CD4-positive, alpha-beta memory T cell (primary cell): ENCODE measurements around the gene DLGAP4. TPM values are rescaled to one million over a fixed set of nuclear protein-coding genes. Genes with fewer than 3 reads are reported as not detected.

Experiments used
- CTCF ChIA-PET: fragments of 350-600 bp; sonication (Branson Sonifier 250); formaldehyde crosslinking; loops from one replicate; lab custom pipeline; 2021; ENCODE audit warnings: inconsistent platforms; ENCODE audit not compliant: partially characterized antibody; lab: Charles Lee
- POLR2A ChIA-PET: fragments of 350-600 bp; sonication (Branson Sonifier 250); formaldehyde crosslinking; loops from one replicate; lab custom pipeline; 2021; ENCODE audit not compliant: partially characterized antibody; lab: Charles Lee
- DNase-seq, 5 donors: peaks; one replicate each; pipeline versions ENCODE4 v3.0.0 to v3.0.0-alpha.2; 2020 to 2022; ENCODE audit warnings: mixed read lengths in 1 of 5
- H3K27ac ChIP-seq: one replicate; pipeline ENCODE4 v1.7.0; 2013; ENCODE audit warnings: low read depth, low read length
- H3K27me3 ChIP-seq: 2 replicates; pipeline ENCODE4 v1.7.0; 2013; ENCODE audit warnings: mild to moderate bottlenecking, low read length, moderate library complexity; ENCODE audit not compliant: insufficient read depth
- H3K36me3 ChIP-seq: 2 replicates; pipeline ENCODE4 v1.7.0; 2013; ENCODE audit warnings: mild to moderate bottlenecking, low read length, moderate library complexity; ENCODE audit not compliant: insufficient read depth
- H3K4me1 ChIP-seq: 2 replicates; pipeline ENCODE4 v1.7.0; 2013; ENCODE audit warnings: mild to moderate bottlenecking, low read length, moderate library complexity; ENCODE audit not compliant: insufficient read depth
- H3K4me3 ChIP-seq, 2 donors: one replicate each; pipeline ENCODE4 v1.7.0; 2013; ENCODE audit warnings: low read length in 2 of 2, mild to moderate bottlenecking in 1 of 2
- H3K9me3 ChIP-seq, 2 donors: one replicate each; pipeline ENCODE4 v1.7.0; 2013; ENCODE audit warnings: low read length in 2 of 2, control low read depth in 1 of 2; ENCODE audit not compliant: control insufficient read depth in 1 of 2
- H3K27ac Mint-ChIP-seq, 7 donors: one replicate each; pipeline ENCODE4 v1.8.0; 2020 to 2021; ENCODE audit warnings: mixed read lengths in 7 of 7, mild to moderate bottlenecking in 6 of 7, inconsistent platforms in 3 of 7, moderate library complexity in 3 of 7
- H3K27me3 Mint-ChIP-seq, 2 donors: one replicate each; pipeline ENCODE4 v1.8.0; 2020 to 2021; ENCODE audit warnings: mixed read lengths in 2 of 2
- H3K36me3 Mint-ChIP-seq, 2 donors: one replicate each; pipeline ENCODE4 v1.8.0; 2020 to 2021; ENCODE audit warnings: mixed read lengths in 2 of 2, inconsistent platforms in 1 of 2, mild to moderate bottlenecking in 1 of 2
- H3K4me1 Mint-ChIP-seq, 4 donors: one replicate each; pipeline ENCODE4 v1.8.0; 2020 to 2021; ENCODE audit warnings: mixed read lengths in 4 of 4, mild to moderate bottlenecking in 1 of 4
- H3K4me3 Mint-ChIP-seq, 8 donors: one replicate each; pipeline ENCODE4 v1.8.0; 2020 to 2021; ENCODE audit warnings: mixed read lengths in 8 of 8, mild to moderate bottlenecking in 7 of 8, moderate library complexity in 6 of 8, inconsistent platforms in 3 of 8
- H3K9me3 Mint-ChIP-seq, 8 donors: one replicate each; pipeline ENCODE4 v1.8.0; 2020 to 2021; ENCODE audit warnings: mixed read lengths in 8 of 8, mild to moderate bottlenecking in 5 of 8, inconsistent platforms in 3 of 8, moderate library complexity in 1 of 8
- intact Hi-C: fragments of 100-400 bp; cut with micrococcal nuclease; formaldehyde crosslinking; loops from one replicate; pipeline ENCODE4 v1.15.1; 2023
- polyA plus RNA-seq, 2 donors: library from polyadenylated mRNA; unstranded; fragments of 300-500 nt; fragmentation: Illumina TruSeq; gene quantifications; one replicate each; pipeline ENCODE4 v1.2.3, GENCODE V29; 2021
- total RNA-seq, 2 experiments: library from RNA; stranded (reverse); gene quantifications; one replicate each; pipeline ENCODE4 v1.2.3, GENCODE V29; 2021

Gene DLGAP4
- total and polyA plus RNA-seq, 4 experiments from 2014 or later = 13.3 to 50.2 (median 31.0) TPM

GRCh38 chr20:36315545-36316351, 9.6 kb downstream of the DLGAP4 start:
- H3K4me1 ChIP-seq = no peaks in the 10 kb centered on the region
- H3K4me3 ChIP-seq = no peak overlapping the region
- peaks cover 6% of the 10 kb centered on the region for H3K27me3 ChIP-seq
- POLR2A ChIA-PET = interaction anchor here (0.6 kb wide), 1 partner anchor 211 kb away, joined by 3 read pairs; no protein-coding TSS in a partner anchor
- Mint-ChIP-seq H3K27ac (no peak overlapping the region), H3K27me3 (peaks cover 12 to 16% of the 10 kb centered on the region in 2 donors), H3K9me3 (no peaks in the 10 kb centered on the region), H3K4me1 (peaks cover 0 to 2% (median 0%) of the 10 kb centered on the region in 4 donors), H3K4me3 (no peak overlapping the region), H3K36me3 (no peaks in the 10 kb centered on the region)
- CTCF ChIA-PET = no interaction called here
- H3K27ac ChIP-seq = no peak overlapping the region
- no peaks in the 10 kb centered on the region for H3K36me3 ChIP-seq
- H3K9me3 ChIP-seq = no peaks in the 10 kb centered on the region
- intact Hi-C loops = no loop called here
- no peak for DNase-seq

- Mint-ChIP-seq H3K27ac (no peak overlapping the region), H3K4me1 (peaks cover 0 to 2% (median 0%) of the 10 kb centered on the region in 4 donors)
- intact Hi-C loops = no loop called here
Measured at GRCh38 chr20:36317675-36318074, 11.5 kb downstream of the DLGAP4 start.

GRCh38 chr20:36318166-36318565, 12.0 kb downstream of the DLGAP4 start:
- Mint-ChIP-seq H3K27me3 (peaks cover 5 to 19% of the 10 kb centered on the region in 2 donors), H3K27ac (no peak overlapping the region), H3K4me3 (no peak overlapping the region), H3K4me1 (peaks cover 0 to 2% (median 0%) of the 10 kb centered on the region in 4 donors), H3K9me3 (peaks cover 0 to 1% (median 0%) of the 10 kb centered on the region in 8 donors), H3K36me3 (no peaks in the 10 kb centered on the region)
- DNase-seq = no peak
- Histone ChIP-seq H3K36me3 (no peaks in the 10 kb centered on the region), H3K9me3 (no peaks in the 10 kb centered on the region), H3K27me3 (no peaks in the 10 kb centered on the region), H3K27ac (no peak overlapping the region), H3K4me1 (no peaks in the 10 kb centered on the region), H3K4me3 (no peak overlapping the region)
- ChIA-PET CTCF (no interaction called here), POLR2A (no interaction called here)
- intact Hi-C loops = no loop called here

More at GRCh38 chr20:36317675-36318074, 11.5 kb downstream of the DLGAP4 start:
- Histone ChIP-seq H3K9me3 (no peaks in the 10 kb centered on the region), H3K4me3 (no peak overlapping the region), H3K36me3 (no peaks in the 10 kb centered on the region), H3K27me3 (no peaks in the 10 kb centered on the region), H3K27ac (no peak overlapping the region), H3K4me1 (no peaks in the 10 kb centered on the region)
- Mint-ChIP-seq H3K27me3 (peaks cover 5 to 19% of the 10 kb centered on the region in 2 donors), H3K9me3 (no peaks in the 10 kb centered on the region), H3K36me3 (no peaks in the 10 kb centered on the region), H3K4me3 (no peak overlapping the region)
- ChIA-PET POLR2A (interaction anchor here (0.6 kb wide), 1 partner anchor 24 kb away, joined by 3 read pairs; no protein-coding TSS in a partner anchor), CTCF (no interaction called here)
- no peak for DNase-seq

GRCh38 chr20:36319356-36320260, 13.5 kb downstream of the DLGAP4 start:
- POLR2A ChIA-PET = no interaction called here
- H3K4me1 Mint-ChIP-seq = peaks cover 0 to 2% (median 0%) of the 10 kb centered on the region in 4 donors
- Histone ChIP-seq H3K9me3 (no peaks in the 10 kb centered on the region), H3K36me3 (no peaks in the 10 kb centered on the region), H3K4me1 (no peaks in the 10 kb centered on the region), H3K4me3 (no peak overlapping the region), H3K27me3 (no peaks in the 10 kb centered on the region), H3K27ac (no peak overlapping the region)
- no peaks in the 10 kb centered on the region for H3K36me3 Mint-ChIP-seq
- H3K27ac Mint-ChIP-seq = no peak overlapping the region
- CTCF ChIA-PET = no interaction called here
- H3K9me3 Mint-ChIP-seq = peaks cover 3 to 10% (median 7%) of the 10 kb centered on the region in 8 donors
- DNase-seq = no peak
- peaks cover 5 to 21% of the 10 kb centered on the region in 2 donors for H3K27me3 Mint-ChIP-seq
- intact Hi-C loops = no loop called here
- no peak overlapping the region for H3K4me3 Mint-ChIP-seq

- no peaks in the 10 kb centered on the region for H3K4me1 ChIP-seq
- H3K36me3 ChIP-seq = no peaks in the 10 kb centered on the region
- peaks cover 5 to 16% of the 10 kb centered on the region in 2 donors for H3K27me3 Mint-ChIP-seq
- no peaks in the 10 kb centered on the region for H3K9me3 ChIP-seq
- no peaks in the 10 kb centered on the region for H3K27me3 ChIP-seq
- H3K27ac Mint-ChIP-seq = no peak overlapping the region
- H3K27ac ChIP-seq = no peak overlapping the region
- POLR2A ChIA-PET = no interaction called here
- H3K4me3 ChIP-seq = no peak overlapping the region
- intact Hi-C loops = no loop called here
- H3K36me3 Mint-ChIP-seq = peaks cover 0 to 1% of the 10 kb centered on the region in 2 donors
- H3K4me3 Mint-ChIP-seq = no peak overlapping the region
- CTCF ChIA-PET = no interaction called here
- peaks cover 3 to 16% (median 14%) of the 10 kb centered on the region in 8 donors for H3K9me3 Mint-ChIP-seq
- no peaks in the 10 kb centered on the region for H3K4me1 Mint-ChIP-seq
- no peak for DNase-seq
Measured at GRCh38 chr20:36320261-36320897, 14.2 kb downstream of the DLGAP4 start.

GRCh38 chr20:36320898-36321695, 15.0 kb downstream of the DLGAP4 start:
- H3K4me3 Mint-ChIP-seq = no peak overlapping the region

More at GRCh38 chr20:36320898-36321695, 15.0 kb downstream of the DLGAP4 start:
- Histone ChIP-seq H3K27me3 (no peaks in the 10 kb centered on the region), H3K4me1 (no peaks in the 10 kb centered on the region), H3K36me3 (no peaks in the 10 kb centered on the region), H3K27ac (no peak overlapping the region), H3K4me3 (no peak overlapping the region), H3K9me3 (no peaks in the 10 kb centered on the region)
- Mint-ChIP-seq H3K27me3 (peaks cover 9 to 14% of the 10 kb centered on the region in 2 donors), H3K36me3 (peaks cover 0 to 1% of the 10 kb centered on the region in 2 donors), H3K27ac (no peak overlapping the region), H3K9me3 (peaks cover 3 to 23% (median 18%) of the 10 kb centered on the region in 8 donors), H3K4me1 (no peaks in the 10 kb centered on the region)
- intact Hi-C loops = no loop called here
- no peak for DNase-seq
- ChIA-PET CTCF (no interaction called here), POLR2A (no interaction called here)
